NB4 (cell line): Measurements from ENCODE around the gene IPPK.

Experiments used
- MYC ChIP-seq: IDR thresholded peaks from 2 replicates; pipeline ENCODE4 v1.6.1; 2011; ENCODE audit warnings: low read depth, low read length
- POLR2A ChIP-seq: IDR thresholded peaks from 2 replicates; pipeline ENCODE4 v1.6.1; 2011; ENCODE audit warnings: mild to moderate bottlenecking; ENCODE audit not compliant: insufficient read length; ENCODE audit errors: extremely low read depth
- TF ChIP-seq, protein P1 (sequence below): IDR thresholded peaks from one replicate; pipeline ENCODE4 v1.5.1; 2012; ENCODE audit warnings: low read depth, low read length

DNA sequence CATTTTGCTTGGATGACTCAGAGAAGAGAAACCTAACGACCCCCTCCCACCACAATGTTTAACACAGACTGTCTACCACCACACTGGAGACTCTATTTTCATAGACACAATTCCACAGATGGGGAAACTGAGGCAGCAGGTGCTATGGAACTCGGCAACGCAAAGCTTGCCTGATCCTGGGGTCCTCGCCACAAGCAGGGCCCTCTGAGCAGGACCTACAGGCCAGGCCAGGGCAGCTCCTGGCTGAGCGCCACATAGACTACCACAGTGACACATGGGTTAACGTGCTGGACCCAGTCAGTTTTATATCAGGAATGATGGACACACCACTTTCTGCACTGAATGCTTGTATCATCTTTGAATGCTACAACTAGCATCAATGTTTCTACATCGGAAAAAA is 11.8 kb downstream of the IPPK start:
- TF ChIP-seq POLR2A (no peak), MYC (no peak)
- TF ChIP-seq, protein P1, sequence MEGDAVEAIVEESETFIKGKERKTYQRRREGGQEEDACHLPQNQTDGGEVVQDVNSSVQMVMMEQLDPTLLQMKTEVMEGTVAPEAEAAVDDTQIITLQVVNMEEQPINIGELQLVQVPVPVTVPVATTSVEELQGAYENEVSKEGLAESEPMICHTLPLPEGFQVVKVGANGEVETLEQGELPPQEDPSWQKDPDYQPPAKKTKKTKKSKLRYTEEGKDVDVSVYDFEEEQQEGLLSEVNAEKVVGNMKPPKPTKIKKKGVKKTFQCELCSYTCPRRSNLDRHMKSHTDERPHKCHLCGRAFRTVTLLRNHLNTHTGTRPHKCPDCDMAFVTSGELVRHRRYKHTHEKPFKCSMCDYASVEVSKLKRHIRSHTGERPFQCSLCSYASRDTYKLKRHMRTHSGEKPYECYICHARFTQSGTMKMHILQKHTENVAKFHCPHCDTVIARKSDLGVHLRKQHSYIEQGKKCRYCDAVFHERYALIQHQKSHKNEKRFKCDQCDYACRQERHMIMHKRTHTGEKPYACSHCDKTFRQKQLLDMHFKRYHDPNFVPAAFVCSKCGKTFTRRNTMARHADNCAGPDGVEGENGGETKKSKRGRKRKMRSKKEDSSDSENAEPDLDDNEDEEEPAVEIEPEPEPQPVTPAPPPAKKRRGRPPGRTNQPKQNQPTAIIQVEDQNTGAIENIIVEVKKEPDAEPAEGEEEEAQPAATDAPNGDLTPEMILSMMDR, result no peak
